HUDEP-2 (cell line): ENCODE results near the gene SEC24A.
"Not testable (repeated sequence)": the region's sequence is repeated elsewhere in the genome, so short reads cannot be mapped to it uniquely, and the experiment has no call there.

Experiments
- DNase-seq, 76 experiments: peaks; one replicate each; lab custom pipeline; 2025; ENCODE audit not compliant: unreplicated experiment in 76 of 76; lab: John Stamatoyannopoulos, UW

Gene SEC24A

DNA sequence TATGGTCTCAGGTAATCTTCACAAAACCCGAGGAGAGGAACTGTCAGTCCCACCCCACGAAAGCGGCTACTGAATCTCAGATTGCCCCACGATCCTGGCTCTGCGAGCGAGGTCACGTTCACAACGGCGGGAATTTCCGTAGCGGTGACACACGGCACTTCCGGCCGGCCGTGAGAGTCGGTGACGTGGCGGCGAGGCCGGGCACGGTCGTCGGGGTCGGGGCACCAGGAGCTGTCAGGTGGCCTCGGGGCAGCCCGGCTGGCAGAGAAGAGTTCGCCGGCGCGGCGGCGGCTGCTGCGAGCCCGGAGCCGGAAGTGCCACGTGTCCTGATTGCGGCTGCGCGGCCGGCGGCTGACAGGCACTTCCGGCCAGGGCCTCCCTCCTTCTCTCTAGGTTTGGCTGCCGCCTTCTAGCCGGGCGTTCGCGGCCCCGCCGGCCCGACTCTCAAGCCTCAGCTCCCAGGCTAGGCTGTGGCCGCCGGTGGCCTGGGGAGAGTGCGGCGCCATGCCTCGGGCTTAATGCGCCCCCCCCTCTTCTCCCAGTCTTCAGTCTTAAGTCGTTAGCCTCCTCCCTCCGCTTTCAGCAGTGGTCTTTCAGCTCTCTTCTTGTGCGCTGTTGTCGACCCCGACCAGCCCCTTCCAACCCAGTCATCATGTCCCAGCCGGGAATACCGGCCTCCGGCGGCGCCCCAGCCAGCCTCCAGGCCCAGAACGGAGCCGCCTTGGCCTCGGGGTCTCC lies at the start of gene SEC24A:
SEC24A (plus strand) TSS at position 361 of the 738 bp plus-strand sequence; CDS start at position 653, 292 bp downstream.
- peak in 75 of 76 experiments; percentile 18 to 88 (median 77) for DNase-seq

DNA sequence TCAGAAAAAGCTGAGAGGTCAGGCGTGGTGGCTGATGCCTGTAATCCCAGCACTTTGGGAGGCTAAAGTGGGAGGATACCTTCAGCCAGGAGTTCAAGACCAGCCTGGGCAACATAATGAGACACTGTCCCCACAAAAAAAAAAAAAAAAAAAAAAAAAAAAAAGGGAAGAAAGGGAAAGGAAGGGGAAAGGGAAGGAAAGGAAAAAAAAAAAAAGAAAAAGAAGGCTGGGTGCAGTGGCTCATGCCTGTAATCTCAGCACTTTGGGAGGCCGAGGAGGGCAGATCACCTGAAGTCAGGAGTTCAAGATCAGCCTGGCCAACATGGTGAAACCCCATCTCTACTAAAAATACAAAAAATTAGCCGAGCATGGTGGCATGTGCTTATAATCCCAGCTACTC lies 48.8 kb upstream of the SEC24A start:
- DNase-seq: not testable (repeated sequence)

DNA sequence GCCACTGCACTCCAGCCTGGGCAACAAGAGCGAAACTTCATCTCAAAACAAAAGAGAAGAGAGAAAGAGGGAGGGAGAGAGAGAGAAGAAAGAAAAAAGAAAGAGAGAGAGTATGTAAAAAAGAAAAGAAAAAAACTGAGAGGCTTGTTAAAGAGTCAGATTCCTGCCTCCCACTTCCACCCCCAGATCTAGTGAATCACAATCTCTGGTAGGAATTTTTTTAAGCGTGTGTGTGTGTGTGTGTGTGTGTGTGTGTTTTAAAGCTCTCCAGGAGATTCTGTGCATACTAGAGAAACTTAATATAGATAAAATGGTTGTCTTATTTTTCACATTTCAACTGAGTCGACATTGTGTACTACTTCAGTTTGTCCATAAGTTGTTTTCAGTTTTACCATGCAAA lies 48.0 kb upstream of the SEC24A start:
- no peak for DNase-seq

DNA sequence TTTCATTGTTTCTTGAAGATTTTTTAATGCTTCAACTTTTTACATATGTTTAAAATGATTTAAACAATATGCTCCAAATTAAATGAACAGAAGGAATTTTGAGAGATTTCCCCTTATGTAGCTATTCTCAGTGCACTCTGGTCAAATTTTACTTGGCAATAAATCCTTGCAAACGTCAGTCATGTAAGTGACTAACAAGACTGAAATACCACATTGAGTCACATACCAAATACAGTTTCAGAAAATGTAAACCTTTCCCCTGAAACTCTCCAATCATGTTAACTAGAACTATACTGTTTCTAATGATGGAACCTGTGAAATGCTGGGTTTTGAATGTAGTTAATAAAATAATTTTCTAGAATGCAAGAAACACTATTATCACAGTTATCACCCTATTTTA lies 45.5 kb upstream of the SEC24A start:
- DNase-seq: no peak

DNA sequence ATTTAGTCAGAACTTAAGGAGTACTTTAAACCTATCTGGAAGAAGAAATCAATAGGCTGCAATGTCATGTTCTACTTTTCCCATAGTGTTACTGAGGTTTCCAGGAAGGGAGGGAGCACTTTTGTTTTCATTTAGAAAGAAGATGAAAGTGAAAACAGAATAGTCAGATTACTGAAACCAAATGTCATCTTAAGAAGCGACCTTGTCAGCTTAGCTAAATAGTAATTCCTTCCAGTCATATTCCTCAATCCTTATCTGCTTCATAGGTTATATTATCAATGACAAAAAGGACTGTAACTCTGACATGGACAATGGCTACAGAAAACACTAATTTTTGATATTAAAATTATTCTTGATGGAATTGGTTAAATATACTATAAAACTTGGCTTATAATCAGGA lies 43.7 kb upstream of the SEC24A start:
- DNase-seq: no peak

DNA sequence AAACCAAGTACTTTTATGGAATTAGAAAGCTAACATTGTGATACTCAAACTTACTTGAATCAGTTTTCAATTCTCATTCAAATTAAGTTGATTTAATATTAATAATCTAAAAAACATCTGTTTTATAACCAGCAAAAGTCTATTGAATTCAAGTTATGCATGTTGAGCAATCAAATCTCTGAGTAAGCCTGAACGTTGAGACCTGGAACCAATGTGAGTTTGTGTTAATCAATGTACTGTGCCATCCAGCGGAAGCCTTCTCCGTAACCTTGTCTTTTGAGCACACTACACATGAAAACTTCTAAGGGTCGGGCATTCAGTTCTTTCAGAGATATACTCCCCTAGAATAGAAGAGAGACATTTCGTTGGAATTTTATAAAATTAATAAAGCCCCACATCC lies 41.9 kb upstream of the SEC24A start:
- DNase-seq: no peak

DNA sequence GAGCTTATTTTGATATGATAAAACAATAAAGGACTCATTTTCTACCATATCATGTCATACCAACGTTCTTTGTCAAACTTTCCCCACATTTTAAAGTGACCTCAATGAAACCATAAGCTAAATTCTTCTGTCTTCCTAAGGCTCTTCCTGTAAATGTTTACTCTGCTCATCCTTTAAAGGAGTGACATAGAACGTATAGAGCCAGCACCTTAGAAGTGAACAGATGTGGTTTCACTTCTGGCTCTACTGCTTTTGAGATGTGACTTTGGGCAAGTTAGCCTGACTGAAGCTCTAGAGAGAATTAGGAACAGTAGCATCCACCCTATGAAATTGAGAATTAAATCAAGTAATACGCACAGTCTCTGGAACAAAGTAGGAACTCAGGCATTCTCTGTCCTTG lies 40.0 kb upstream of the SEC24A start:
- no peak for DNase-seq

DNA sequence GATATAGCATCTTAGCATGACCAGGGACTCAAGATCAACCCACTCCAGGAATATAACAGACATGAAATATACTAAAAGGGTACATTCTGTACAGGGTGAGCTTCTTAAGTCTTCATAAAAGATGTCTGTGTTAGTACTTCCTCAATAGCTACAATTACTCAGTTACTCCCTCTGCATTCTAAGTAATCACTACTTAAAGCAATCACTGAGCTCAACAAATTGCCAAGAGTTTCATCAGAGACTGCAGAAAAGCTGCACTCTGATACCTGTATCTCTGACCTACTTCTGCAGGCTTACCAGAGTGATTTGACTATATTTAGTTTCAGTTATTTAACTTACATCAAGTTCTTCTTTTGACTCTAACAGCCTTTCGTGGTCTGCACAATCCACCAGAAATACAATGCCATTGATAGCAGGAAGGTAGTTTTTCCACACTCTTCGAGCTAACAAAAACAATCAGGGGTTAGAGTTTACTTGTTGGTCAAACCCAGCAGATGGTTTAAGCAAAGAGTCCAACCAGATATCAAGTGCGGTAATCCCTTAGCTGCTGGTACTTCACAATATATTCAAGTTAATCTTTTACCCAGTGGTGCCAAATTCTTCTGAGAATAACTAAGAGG lies 39.2 kb upstream of the SEC24A start:
- no peak for DNase-seq

DNA sequence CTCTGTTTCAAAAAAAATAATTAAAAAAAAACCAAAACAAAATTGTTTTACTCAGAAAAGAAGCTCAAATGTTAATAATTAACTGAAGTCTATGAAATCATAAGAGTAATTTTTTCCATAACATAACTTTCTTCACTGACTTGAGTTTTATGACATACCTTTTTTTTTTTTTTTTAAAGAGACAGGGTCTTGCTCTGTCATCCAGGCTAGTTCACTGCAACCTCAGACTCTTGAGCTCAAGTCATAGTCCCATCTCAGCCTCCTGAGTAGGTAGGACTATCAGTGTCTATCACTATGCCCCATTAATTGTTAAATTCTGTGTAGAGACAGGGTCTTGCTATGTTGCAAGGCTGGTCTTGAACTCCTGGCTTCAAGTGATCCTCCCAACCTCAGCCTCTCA lies 37.9 kb upstream of the SEC24A start:
- DNase-seq: no peak

DNA sequence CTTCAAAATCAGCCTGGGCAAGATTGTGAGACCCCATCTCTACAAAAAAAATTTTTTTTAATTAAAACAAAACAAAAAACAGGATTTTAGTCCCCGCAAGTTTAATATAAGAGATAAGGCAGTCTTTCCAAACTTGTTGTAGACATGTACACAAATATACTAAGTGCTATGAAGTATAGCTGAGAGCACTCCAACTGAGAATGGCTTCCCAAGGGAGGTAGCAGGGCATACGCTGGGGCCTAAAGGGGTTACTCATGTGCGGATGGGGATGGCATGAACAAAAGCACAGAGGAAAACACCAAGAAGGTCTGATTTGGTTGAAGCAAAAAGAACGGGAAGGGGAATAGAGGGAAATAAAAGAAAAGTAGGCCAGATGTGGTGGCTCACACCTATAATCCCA lies 37.1 kb upstream of the SEC24A start:
- no peak for DNase-seq

DNA sequence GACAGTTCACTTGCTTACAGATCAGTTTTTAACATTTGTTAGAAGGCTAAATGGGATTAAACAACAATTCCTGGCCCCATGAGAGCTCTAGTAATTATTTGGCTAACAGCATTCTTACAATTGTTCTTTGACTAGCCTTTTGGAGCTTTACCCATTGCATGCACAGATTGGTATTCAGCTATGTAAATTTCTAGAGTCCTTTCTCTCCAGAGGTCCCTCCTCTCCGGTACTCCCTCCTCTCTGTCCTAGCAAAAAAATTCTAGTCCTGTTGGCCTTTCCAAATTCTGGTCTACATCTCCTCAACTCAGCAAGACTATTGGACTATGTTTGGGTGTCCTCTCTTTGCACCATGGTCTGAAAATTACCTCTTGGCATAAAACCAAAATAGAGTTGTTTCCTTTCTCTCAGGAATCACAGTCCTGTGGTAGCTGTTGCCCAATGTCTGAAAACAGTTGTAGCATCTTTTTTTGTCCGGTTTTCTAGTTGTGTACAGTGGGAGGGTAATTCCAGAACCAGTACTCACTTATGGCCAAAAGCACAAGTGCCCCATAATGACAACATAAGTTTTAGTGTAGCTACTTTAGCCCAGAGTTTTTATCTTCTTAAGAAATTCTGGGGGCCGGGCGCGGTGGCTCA lies 34.0 kb upstream of the SEC24A start:
- DNase-seq: no peak

DNA sequence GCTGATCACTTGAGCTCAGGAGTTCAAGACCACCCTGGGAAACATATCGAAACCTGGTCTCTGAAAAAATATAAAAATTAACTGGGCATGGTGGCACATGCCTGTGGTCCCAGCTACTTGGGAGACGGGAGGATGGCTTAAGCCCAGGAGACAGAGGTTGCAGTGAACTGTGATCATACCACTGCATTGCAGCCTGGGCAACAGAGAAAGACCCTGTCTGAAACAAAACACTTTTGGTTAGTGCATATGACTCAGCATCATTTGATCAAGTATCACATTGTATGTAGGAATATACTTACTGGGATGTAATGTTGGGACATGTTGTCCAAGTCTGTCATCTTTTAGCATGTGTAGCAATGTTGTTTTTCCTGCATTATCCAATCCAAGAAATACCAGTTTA lies 28.0 kb upstream of the SEC24A start:
- no peak for DNase-seq

DNA sequence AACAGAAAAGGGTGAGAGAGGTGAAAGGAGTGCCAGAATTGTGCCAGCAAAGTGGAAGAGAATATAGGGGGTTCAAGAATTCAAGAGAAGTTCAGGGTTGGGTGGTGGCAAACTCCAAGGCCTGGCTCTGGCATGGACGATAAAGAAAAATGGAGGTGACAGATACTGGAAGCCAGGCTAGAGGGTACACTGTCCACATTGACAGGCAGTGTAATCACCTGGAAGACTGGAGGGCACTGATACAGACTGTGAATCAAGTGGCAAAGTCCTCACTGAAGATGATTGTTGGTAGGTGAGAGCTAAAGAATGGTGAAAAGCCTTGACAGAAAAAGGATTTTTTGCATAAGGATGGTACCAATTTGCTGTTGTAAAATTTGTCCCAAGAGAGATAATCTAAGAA lies 23.0 kb upstream of the SEC24A start:
- DNase-seq: no peak

DNA sequence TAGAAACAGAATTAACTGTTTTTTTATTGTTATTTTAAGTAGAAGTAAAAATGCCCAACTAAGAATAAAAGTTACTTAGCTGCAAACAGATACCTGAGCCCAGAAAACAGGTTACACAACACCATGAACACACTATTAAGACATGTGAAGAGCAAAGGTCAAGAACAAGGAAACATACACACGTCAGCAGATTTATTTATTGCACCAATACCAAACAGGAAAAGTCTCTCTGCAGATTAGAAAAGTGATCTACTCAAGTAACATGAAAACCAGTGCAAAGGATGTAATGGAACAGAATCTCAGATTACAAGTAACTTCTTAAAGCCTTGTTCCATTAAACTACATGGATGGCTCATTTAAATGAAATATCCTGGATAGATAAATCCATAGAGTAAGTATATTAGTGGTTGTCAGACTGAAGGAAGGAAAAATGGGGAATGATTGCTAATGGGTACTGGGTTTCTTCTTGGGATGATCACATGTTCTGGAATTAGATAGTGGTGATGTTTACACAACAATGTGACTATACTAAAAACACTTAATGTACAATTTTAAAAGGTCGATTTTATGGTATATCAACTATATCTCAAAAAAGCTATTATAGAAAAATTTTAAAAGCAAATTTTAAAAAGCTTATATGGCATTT lies 22.1 kb upstream of the SEC24A start:
- no peak for DNase-seq

DNA sequence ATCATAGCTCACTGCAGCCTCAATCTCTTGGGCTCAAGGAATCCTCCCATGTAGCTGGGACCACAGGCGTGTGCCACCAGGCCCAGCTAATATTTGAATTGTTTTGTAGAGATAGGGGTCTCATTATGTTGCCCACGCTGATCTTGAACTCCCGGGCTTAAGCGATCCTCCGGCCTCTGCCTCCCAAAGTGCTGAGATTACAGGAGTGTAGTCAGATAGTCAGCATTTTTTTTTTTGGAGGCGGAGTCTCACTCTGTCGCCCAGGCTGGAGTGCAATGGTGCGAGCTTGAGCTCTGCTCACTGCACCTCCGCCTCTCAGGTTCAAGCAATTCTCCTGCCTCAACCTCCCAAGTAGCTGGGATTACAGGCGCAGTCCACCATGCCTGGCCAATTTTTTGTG lies 14.4 kb upstream of the SEC24A start:
- DNase-seq: no peak

DNA sequence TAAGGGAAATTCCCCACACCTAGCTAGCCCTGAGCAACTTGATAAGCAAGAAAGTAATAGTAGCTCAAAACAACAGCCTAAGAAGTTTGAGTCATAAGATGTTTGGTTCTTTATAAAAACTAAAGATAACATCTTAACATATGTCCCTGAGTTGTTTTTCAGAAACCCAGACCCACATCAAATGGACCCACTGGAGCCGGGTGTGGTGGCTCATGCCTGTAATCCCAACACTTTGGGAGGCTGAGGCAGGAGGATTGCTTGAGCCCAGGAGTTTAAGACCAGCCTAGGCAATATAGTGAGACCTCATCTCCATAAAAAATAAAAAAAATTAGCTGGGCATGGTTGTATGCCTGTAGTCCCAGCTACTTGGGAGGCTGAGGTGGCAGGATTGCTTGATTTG lies 13.2 kb upstream of the SEC24A start:
- DNase-seq: not testable (repeated sequence)

DNA sequence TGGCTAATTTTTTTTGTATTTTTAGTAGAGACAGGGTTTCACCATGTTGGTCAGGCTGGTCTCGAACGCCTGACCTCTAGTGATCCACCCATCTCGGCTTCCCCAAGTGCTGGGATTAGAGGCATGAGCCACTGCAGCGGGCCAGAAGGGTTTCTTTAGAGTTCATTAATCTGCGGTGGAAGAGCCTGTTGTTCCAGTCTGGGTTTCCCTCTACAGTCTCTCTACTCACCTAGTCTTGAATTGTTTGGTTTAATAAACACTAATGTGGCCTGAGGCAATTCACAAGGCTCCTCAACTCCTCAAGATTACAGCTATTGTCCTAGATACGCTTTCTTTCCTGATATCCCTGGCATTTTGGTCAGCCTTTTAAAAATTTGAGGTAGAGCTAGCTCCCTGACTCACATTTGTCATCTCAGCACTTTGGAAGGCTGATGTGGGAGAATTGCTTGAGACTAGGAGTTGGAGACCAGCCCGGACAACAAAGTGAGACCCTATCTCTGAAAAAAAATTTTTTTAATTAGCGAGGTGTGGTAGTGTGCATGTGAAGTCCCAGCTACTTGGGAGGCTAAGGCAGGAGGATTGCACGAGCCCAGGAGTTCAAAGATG lies 11.4 kb upstream of the SEC24A start:
- no peak for DNase-seq

DNA sequence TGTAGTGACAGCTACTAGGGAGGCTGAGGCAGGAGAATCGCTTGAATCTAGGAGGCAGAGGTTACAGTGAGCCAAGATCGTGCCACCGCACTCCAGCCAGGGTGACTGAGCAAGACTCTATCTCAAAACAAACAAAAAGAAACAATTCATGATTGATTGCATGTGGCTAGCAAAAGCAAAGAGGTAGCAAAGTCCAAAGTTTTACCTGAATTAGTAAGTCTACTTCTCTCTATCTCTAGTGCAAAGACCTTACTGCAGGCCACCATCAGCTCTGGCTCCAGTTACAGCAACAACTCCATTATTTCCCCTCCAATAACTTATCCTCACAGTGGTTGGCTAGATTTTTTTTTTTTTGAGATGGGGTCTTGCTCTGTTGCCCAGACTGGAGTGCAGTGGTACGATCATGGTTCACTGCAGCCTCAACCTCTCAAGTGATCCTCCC lies 9.8 kb upstream of the SEC24A start:
- DNase-seq: no peak

DNA sequence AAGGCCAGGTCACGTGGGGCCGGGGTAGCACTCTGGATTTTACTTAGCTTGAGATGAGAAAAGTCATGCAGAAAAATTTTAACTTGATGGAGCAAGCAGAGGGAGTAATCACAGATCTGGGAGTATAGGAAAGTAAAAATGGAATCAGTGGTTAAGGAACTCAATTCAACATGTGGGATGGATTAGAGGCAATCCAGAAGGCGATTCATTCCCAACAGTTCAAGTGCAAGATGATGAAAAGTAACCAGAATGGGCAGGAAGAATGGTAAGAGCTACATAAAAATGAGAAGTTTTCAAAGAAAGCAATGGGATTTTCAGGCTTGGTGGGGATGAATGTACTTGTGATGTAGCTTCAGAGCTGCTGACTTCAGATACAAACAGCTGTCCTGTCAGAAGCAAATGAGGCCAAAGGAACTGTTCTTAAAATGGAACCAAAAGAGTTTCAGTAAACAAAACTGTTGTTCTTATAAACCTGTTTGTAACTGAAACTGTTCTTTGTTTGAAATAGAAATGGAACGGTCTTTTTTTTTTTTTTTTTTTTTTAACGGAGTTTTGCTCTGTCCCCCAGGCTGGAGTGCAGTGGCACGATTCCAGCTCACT lies 5.6 kb upstream of the SEC24A start:
- no peak for DNase-seq

DNA sequence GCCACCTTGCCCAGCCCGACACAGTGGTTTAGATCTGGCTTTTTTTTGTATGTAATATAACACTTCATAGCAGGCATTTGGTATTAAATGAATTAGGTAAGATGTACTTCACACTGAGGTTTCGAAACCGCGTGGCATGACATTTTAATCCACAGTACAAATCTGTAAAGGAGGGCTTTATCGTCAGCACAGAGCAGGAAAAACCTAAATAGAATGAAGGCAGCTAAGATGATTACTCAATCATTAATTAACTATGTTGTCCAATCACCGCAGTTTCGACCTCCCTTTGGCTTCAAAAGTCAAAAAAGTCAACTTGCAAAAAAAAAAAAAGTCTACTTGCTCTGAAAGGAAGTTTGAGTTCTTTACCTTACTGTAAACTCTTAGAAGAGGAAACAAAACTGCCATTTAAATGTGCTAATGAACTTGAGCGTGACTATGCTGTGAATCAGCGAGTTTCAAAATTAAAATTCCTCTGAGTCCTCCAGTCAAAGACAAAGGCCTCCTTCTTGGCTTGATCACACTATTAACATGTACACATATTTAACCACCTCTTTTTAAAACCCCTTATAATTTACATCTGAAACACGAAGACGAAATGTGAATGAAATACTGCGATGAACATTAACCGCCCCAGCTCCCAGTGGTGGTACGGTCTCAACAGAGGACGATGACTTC lies 698 bp upstream of the SEC24A start:
- DNase-seq: peak in 1 of 76 experiments; percentile 4
